Endothelial cell of umbilical vein (primary cell): Measurements from ENCODE around the gene PCDHA4. TPM values are rescaled to one million over a fixed set of nuclear protein-coding genes. Genes with fewer than 3 reads are reported as not detected.

ENCODE experiments used
- Bru-seq: library from RNA; stranded (reverse); fragments of 400-500 nt; gene quantifications from one replicate; lab custom pipeline; 2021; lab: Mats Ljungman, UMichigan
- BruChase-seq, 2 experiments: library from RNA; stranded (reverse); fragments of 400-500 nt; gene quantifications; one replicate each; lab custom pipeline; 2021; lab: Mats Ljungman, UMichigan
- BruUV-seq: library from RNA; stranded (reverse); fragments of 400-500 nt; replicated peaks from 2 replicates; lab custom pipeline; 2021; lab: Mats Ljungman, UMichigan
- CTCF ChIA-PET: fragments of 300-600, 350-600 bp; sonication (Branson Sonifier 250); formaldehyde crosslinking; loops from one replicate; lab custom pipeline; 2021; ENCODE audit warnings: antibody characterized with exemption, inconsistent platforms; lab: Charles Lee
- POLR2A ChIA-PET: fragments of 300-600, 350-600 bp; sonication (Branson Sonifier 250); formaldehyde crosslinking; loops from one replicate; lab custom pipeline; 2021; ENCODE audit warnings: antibody characterized with exemption, inconsistent platforms; lab: Charles Lee
- DNase-seq: peaks from one replicate; pipeline ENCODE4 v3.0.0-alpha.2; 2011; ENCODE audit warnings: low read depth, low spot score
- FAIRE-seq: peaks from 2 replicates; lab custom pipeline; 2011; peaks lifted over from hg19 to GRCh38; lab: Jason Lieb, UNC
- H2AFZ ChIP-seq: 2 replicates; pipeline ENCODE4 v1.6.0; 2012; ENCODE audit warnings: low read depth, low read length, control low read depth, inconsistent platforms
- H3K27ac ChIP-seq: 2 replicates; pipeline ENCODE4 v1.5.1; 2011; ENCODE audit warnings: low read depth, mild to moderate bottlenecking, control low read depth, low read length, moderate library complexity; ENCODE audit not compliant: insufficient read depth
- H3K27me3 ChIP-seq, 2 experiments: 2 replicates each; pipeline versions ENCODE4 v1.6.0 to v1.6.1; 2011; ENCODE audit warnings: low read length in 2 of 2, mixed read lengths in 1 of 2; ENCODE audit not compliant: control insufficient read depth in 2 of 2, insufficient read depth in 2 of 2
- H3K36me3 ChIP-seq, 2 experiments: 2 replicates in 1 of 2; 3 replicates in 1 of 2; pipeline ENCODE4 v1.5.1; 2011; ENCODE audit warnings: low read length in 2 of 2, mild to moderate bottlenecking in 1 of 2, moderate library complexity in 1 of 2; ENCODE audit not compliant: control insufficient read depth in 2 of 2, insufficient read depth in 2 of 2; ENCODE audit errors: extremely low read depth in 1 of 2
- H3K4me1 ChIP-seq: 3 replicates; pipeline ENCODE4 v1.5.1; 2011; ENCODE audit warnings: mild to moderate bottlenecking, low read length; ENCODE audit not compliant: control insufficient read depth, insufficient read depth; ENCODE audit errors: extremely low read depth
- H3K4me2 ChIP-seq: 2 replicates; pipeline ENCODE4 v1.6.1; 2011; ENCODE audit warnings: low read length, control low read depth, mixed read lengths; ENCODE audit not compliant: insufficient read depth
- H3K4me3 ChIP-seq, 3 experiments: fragments of 200-600 bp in 1 of 3; sonication (generic), shearing (Covaris generic) in 1 of 3; replicated peaks in 1 of 3; 2 replicates each; pipeline ENCODE4 v1.5.1; 2011 to 2016; ENCODE audit warnings: control low read depth in 3 of 3, low read length in 3 of 3, mild to moderate bottlenecking in 2 of 3, inconsistent platforms in 1 of 3, low read depth in 1 of 3, moderate library complexity in 1 of 3; ENCODE audit not compliant: insufficient read depth in 1 of 3
- H3K79me2 ChIP-seq: 2 replicates; pipeline ENCODE4 v1.6.0; 2012; ENCODE audit warnings: low read length, inconsistent platforms; ENCODE audit not compliant: control insufficient read depth, insufficient read depth
- H3K9ac ChIP-seq: replicated peaks from 2 replicates; pipeline ENCODE3; 2011; ENCODE audit warnings: low read length, control low read depth; ENCODE audit not compliant: insufficient read depth; ENCODE audit errors: extremely low read depth
- H3K9me1 ChIP-seq: replicated peaks from 3 replicates; pipeline ENCODE4 v1.6.0; 2011; ENCODE audit warnings: mild to moderate bottlenecking, low read length; ENCODE audit not compliant: control insufficient read depth, insufficient read depth; ENCODE audit errors: extremely low read depth
- H3K9me3 ChIP-seq: replicated peaks from 2 replicates; pipeline ENCODE4 v1.5.1; 2012; ENCODE audit warnings: low read length, inconsistent platforms; ENCODE audit not compliant: control insufficient read depth, insufficient read depth
- H4K20me1 ChIP-seq: replicated peaks from 2 replicates; pipeline ENCODE3; 2011; ENCODE audit warnings: mild to moderate bottlenecking, low read length; ENCODE audit not compliant: control insufficient read depth, insufficient read depth; ENCODE audit errors: extremely low read depth
- EZH2 ChIP-seq: IDR thresholded peaks from 2 replicates; pipeline ENCODE4 v1.6.1; 2012; ENCODE audit warnings: borderline replicate concordance, low read depth, mild to moderate bottlenecking, moderate library complexity, low read length, inconsistent platforms; ENCODE audit not compliant: severe bottlenecking
- FOS ChIP-seq: IDR thresholded peaks from 2 replicates; pipeline ENCODE4 v1.6.1; 2011; ENCODE audit warnings: mild to moderate bottlenecking, low read length, moderate library complexity, borderline replicate concordance; ENCODE audit not compliant: insufficient read depth
- GATA2 ChIP-seq: IDR thresholded peaks from 2 replicates; pipeline ENCODE4 v1.7.0; 2011; ENCODE audit warnings: low read depth, mild to moderate bottlenecking, moderate library complexity, mixed read lengths, low read length; ENCODE audit not compliant: insufficient read length, insufficient read depth
- JUN ChIP-seq: IDR thresholded peaks from 2 replicates; pipeline ENCODE4 v1.6.1; 2011; ENCODE audit warnings: borderline replicate concordance, low read depth; ENCODE audit not compliant: insufficient read length, insufficient read depth
- MYC ChIP-seq: IDR thresholded peaks from one replicate; pipeline ENCODE4 v1.6.1; 2011; ENCODE audit warnings: mild to moderate bottlenecking, low read depth, low read length
- POLR2A ChIP-seq: IDR thresholded peaks from 2 replicates; pipeline ENCODE4 v1.6.1; 2012; ENCODE audit warnings: low read depth, mild to moderate bottlenecking, control low read depth, low read length
- POLR2AphosphoS5 ChIP-seq: IDR thresholded peaks from 2 replicates; pipeline ENCODE4 v1.6.1; 2012; ENCODE audit warnings: low read depth, mild to moderate bottlenecking, control low read depth, low read length, moderate library complexity; ENCODE audit not compliant: insufficient read depth
- dilution Hi-C: fragments of 300-500 bp; cut with MboI; formaldehyde crosslinking; loops from one replicate; pipeline ENCODE4 v1.15.0; 2019; ENCODE audit warnings: low sequenced_read_pairs; ENCODE audit not compliant: extremely low pct_ligation_motif_present
- intact Hi-C: fragments of 100-400 bp; cut with micrococcal nuclease; formaldehyde crosslinking; loops from one replicate; pipeline ENCODE4 v1.10.0; 2022
- long read RNA-seq: library from polyadenylated mRNA; stranded (forward); transcript quantifications from one replicate; pipeline ENCODE4 v2.0.0, GENCODE V29; 2021
- polyA minus RNA-seq, 3 experiments: library from RNA; depleted of rRNA, polyadenylated mRNA; stranded (reverse); fragments of >200 nt; gene quantifications; 1 replicate in 1 of 3; 2 replicates in 2 of 3; pipeline ENCODE4 v1.2.3, GENCODE V29; 2011
- polyA plus RNA-seq, 4 experiments: library from polyadenylated mRNA; depleted of rRNA in 3 of 4; stranded (reverse) in 3 of 4; unstranded in 1 of 4; fragments of >200 nt; gene quantifications; 2 replicates each; pipeline versions ENCODE4 v1.2.1 to v1.2.3, GENCODE V29; 2011 to 2012; ENCODE audit warnings: missing spikeins in 1 of 4
- total RNA-seq: library from RNA; stranded (reverse); gene quantifications from 2 replicates; pipeline ENCODE4 v1.2.3, GENCODE V29; 2021
- TF ChIP-seq, protein P1 (sequence below), 2 donors: IDR thresholded peaks; 1 replicate in 1 of 2; 2 replicates in 1 of 2; pipeline ENCODE4 v1.5.1; 2011; ENCODE audit warnings: low read length in 2 of 2, mild to moderate bottlenecking in 2 of 2, moderate library complexity in 2 of 2, control low read depth in 1 of 2, inconsistent platforms in 1 of 2, low read depth in 1 of 2; ENCODE audit not compliant: insufficient read depth in 1 of 2; ENCODE audit errors: extremely low read depth in 1 of 2
- TF ChIP-seq, protein P2 (sequence below): IDR thresholded peaks from 2 replicates; pipeline ENCODE4 v1.6.1; 2011; ENCODE audit not compliant: insufficient read depth, insufficient read length

The PCDHA4 gene
- total RNA-seq (0.04 and 0.14 TPM in 2 replicates), polyA plus RNA-seq (0.14 and 0.26 TPM in 2 replicates), polyA minus RNA-seq (0.22 and 0.28 TPM in 2 replicates), Bru-seq, nascent RNA (percentile 15 among the genes with signal in this experiment), BruChase-seq, experiment 1, labeled RNA remaining after a 6-hour chase (percentile 20 among the genes with signal in this experiment), BruChase-seq, experiment 2, labeled RNA remaining after a 2-hour chase (percentile 19 among the genes with signal in this experiment)
- polyA plus RNA-seq (2011; cell fraction: cytosol; rRNA removed), result 0.05 and 0.07 TPM in 2 replicates
- 0.07 TPM in 2 replicates for polyA plus RNA-seq (2011; cell fraction: nucleus; rRNA removed)
- 0.13 and 0.16 TPM in 2 replicates for polyA plus RNA-seq (2012)
- not detected for polyA minus RNA-seq (2011; cell fraction: cytosol; rRNA and poly(A)+ RNA removed)
- polyA minus RNA-seq (2011; cell fraction: nucleus; rRNA and poly(A)+ RNA removed), result 0.38 and 0.77 TPM in 2 replicates
- long read RNA-seq, result 0 reads

DNA sequence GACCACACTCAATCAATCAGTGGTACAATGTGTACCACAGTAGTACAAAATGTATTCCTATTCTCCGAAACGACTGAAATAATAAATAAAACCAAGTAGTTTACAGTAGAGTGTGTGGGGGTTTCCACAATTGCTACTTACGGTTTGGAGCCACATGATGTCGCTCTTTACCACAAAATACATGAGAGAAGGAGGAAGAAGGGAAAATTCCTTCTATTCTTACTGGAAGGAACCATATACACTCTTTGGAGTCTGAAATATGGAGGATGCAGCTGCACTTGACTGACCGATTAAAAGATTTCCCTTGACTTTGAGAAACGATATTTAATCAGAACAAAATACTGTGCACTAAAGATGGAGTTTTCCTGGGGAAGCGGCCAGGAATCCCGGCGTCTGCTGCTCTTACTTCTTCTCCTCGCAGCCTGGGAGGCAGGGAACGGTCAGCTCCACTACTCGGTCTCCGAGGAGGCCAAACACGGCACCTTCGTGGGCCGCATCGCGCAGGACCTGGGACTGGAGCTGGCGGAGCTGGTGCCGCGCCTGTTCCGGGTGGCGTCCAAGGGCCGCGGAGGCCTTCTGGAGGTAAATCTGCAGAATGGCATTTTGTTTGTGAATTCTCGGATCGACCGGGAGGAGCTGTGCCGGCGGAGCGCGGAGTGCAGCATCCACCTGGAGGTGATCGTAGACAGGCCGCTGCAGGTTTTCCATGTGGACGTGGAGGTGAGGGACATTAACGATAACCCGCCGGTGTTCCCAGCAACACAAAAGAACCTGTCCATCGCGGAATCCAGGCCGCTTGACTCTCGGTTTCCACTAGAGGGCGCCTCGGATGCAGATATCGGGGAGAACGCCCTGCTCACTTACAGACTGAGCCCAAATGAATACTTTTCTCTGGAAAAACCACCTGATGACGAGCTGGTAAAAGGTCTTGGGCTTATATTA lies at the start of gene PCDHA4:
PCDHA4 (plus strand) TSS at position 235 of the 942 bp plus-strand sequence.
- DNase-seq, result peak; percentile 12
- H3K27ac ChIP-seq, result no peak within 1 kb of the TSS
- H3K4me2 ChIP-seq, result no peak within 1 kb of the TSS
- no peaks in the 10 kb centered on the region for H3K27me3 ChIP-seq
- H3K4me1 ChIP-seq, result no peaks in the 10 kb centered on the region
- TF ChIP-seq, protein P1, sequence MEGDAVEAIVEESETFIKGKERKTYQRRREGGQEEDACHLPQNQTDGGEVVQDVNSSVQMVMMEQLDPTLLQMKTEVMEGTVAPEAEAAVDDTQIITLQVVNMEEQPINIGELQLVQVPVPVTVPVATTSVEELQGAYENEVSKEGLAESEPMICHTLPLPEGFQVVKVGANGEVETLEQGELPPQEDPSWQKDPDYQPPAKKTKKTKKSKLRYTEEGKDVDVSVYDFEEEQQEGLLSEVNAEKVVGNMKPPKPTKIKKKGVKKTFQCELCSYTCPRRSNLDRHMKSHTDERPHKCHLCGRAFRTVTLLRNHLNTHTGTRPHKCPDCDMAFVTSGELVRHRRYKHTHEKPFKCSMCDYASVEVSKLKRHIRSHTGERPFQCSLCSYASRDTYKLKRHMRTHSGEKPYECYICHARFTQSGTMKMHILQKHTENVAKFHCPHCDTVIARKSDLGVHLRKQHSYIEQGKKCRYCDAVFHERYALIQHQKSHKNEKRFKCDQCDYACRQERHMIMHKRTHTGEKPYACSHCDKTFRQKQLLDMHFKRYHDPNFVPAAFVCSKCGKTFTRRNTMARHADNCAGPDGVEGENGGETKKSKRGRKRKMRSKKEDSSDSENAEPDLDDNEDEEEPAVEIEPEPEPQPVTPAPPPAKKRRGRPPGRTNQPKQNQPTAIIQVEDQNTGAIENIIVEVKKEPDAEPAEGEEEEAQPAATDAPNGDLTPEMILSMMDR (IDR thresholded peaks at IDR 0.05; ENCODE audit: extremely low read depth in 1 of 2, insufficient read depth in 1 of 2, low read depth in 1 of 2, low read length in 2 of 2), result peak; percentile 43 to 53
- TF ChIP-seq POLR2AphosphoS5 (no peak), EZH2 (no peak), GATA2 (no peak), FOS (no peak), MYC (no peak), JUN (no peak), POLR2A (no peak)
- TF ChIP-seq, protein P2, sequence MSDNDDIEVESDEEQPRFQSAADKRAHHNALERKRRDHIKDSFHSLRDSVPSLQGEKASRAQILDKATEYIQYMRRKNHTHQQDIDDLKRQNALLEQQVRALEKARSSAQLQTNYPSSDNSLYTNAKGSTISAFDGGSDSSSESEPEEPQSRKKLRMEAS, result no peak
- no peak within 1 kb of the TSS for H3K9ac ChIP-seq
- intact Hi-C loops (no loop called here), dilution Hi-C loops (no loop called here)
- FAIRE-seq, result no peak
- no peaks in the 10 kb centered on the region for H3K9me3 ChIP-seq
- H2AFZ ChIP-seq, result no peak within 1 kb of the TSS
- no peaks in the 10 kb centered on the region for H4K20me1 ChIP-seq
- no peaks in the 10 kb centered on the region for H3K36me3 ChIP-seq
- ChIA-PET CTCF (interaction anchor here (1.1 to 2.0 kb wide), 4 partner anchors 19 to 242 kb away, joined by 3 to 4 read pairs (median 3); no protein-coding TSS in a partner anchor), POLR2A (no interaction called here)
- no TSS peak for BruUV-seq
- H3K79me2 ChIP-seq, result no peaks in the 10 kb centered on the region
- no peak within 1 kb of the TSS for H3K4me3 ChIP-seq
- H3K9me1 ChIP-seq, result no peaks in the 10 kb centered on the region
